AG09309 (cell line): Measurements from ENCODE around the gene GPX4.

ENCODE experiments used
- DNase-seq: peaks from one replicate; pipeline ENCODE4 v3.0.0-alpha.2; 2010; ENCODE audit warnings: low read depth
- H3K4me3 ChIP-seq: 2 replicates; pipeline ENCODE4 v1.5.1; 2011; ENCODE audit warnings: mild to moderate bottlenecking, low read depth, low read length, moderate library complexity; ENCODE audit not compliant: control insufficient read depth
- CTCF ChIP-seq: IDR thresholded peaks from 2 replicates; pipeline ENCODE4 v1.5.1; 2011; ENCODE audit warnings: mild to moderate bottlenecking, low read depth, low read length, inconsistent platforms; ENCODE audit not compliant: insufficient read depth, control insufficient read depth; ENCODE audit errors: missing control alignments

GPX4 gene

GRCh38 chr19:1094978-1095701, 8.7 kb upstream of the GPX4 start, which contains the start of gene POLR2E:
Gene POLR2E (minus strand): TSS chr19:1095375. CDS start chr19:1095315, 60 bp downstream.
- peak; percentile 89 for DNase-seq
- H3K4me3 ChIP-seq: peak within 1 kb of the TSS; percentile 69
- no peak for TF ChIP-seq CTCF

DNA sequence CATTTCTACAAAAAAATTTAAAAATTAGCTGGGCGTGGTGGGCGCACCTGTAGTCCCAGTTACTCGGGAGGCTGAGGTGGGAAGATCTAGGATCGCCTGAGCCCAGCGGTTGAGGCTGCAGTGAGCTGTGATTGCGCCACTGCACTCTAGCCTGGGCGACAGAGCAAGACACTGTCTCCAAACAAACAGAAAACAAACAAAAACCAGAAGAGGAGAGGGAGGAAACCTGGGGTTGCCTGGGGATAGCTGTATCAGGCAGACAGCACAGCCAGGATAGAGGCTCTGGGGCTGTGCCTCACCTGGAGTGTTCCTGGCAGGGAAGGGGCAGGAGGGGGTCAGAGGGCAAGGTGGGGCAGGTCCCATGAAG, 6.0 kb upstream of the GPX4 start:
- no peak for TF ChIP-seq CTCF
- no peak overlapping the region for H3K4me3 ChIP-seq
- DNase-seq: no peak

DNA sequence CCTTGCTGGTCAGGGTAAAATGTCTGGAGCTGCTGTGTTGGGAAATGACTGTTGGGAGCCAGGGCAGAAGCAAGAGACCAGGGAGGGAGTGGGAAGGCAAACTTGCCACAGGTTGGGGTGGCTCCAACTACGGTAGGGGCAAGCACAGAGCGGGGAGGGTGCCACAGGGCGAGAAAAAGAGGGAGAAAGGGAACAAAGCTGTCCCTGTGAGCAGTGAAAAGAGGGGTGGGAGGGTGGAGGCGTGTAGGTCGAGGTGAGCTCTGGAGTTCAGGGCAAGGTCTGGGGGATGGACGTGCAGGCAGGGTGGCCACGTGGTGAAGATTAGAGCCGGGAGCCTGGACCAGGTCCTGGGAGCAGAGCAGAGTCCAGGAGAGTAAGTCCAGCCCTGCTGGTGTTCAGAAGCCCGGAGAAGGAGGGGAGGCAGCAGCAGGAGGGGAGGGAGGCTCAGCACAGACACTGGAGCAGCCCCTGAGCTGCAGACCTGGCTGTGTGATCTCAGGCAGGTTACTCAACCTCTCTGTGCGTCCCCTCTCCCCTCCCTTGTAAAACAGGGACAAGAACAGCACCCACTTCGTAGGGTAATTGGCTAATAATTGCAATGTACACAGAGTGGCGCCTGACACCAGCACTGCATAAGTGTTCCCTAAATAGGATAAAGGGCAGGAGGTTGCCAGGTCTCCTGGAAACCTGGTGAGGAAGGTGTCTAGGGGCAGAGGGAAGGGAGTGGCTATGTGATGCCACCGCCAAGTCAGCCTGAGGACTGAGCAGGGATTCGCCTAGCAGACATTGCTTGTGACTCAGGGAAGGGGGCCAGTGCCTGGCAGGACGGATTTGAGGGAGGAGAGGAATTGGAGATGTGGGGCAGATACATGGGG, 5.4 kb upstream of the GPX4 start:
- no peak overlapping the region for H3K4me3 ChIP-seq
- no peak for TF ChIP-seq CTCF
- no peak for DNase-seq

- no peak for TF ChIP-seq CTCF
- DNase-seq: no peak
These were observed 2.5 kb upstream of the GPX4 start for GRCh38 chr19:1101337-1101698.

GRCh38 chr19:1102407-1103131, 1.2 kb upstream of the GPX4 start:
- H3K4me3 ChIP-seq: no peak overlapping the region
- TF ChIP-seq CTCF: no peak
- DNase-seq: peak; percentile 99

More at GRCh38 chr19:1101337-1101698, 2.5 kb upstream of the GPX4 start:
- no peak overlapping the region for H3K4me3 ChIP-seq

GRCh38 chr19:1103132-1103707, 574 bp upstream of the GPX4 start:
- no peak for TF ChIP-seq CTCF
- H3K4me3 ChIP-seq: peak overlapping the region; percentile 26
- DNase-seq: no peak
